HG03342 (cell line): ENCODE results near the gene ALLC.

ENCODE experiments used
- ATAC-seq: cut with Tn5 transposase; IDR thresholded peaks from one replicate; pipeline ENCODE4 v1.9.1; 2021; ENCODE audit warnings: mild to moderate bottlenecking, moderate library complexity; ENCODE audit not compliant: unreplicated experiment

The ALLC gene

GRCh38 chr2:3674066-3674845, 16.3 kb downstream of the ALLC start:
- no peak for ATAC-seq

GRCh38 chr2:3675687-3676086, 17.7 kb downstream of the ALLC start:
- no peak for ATAC-seq

DNA sequence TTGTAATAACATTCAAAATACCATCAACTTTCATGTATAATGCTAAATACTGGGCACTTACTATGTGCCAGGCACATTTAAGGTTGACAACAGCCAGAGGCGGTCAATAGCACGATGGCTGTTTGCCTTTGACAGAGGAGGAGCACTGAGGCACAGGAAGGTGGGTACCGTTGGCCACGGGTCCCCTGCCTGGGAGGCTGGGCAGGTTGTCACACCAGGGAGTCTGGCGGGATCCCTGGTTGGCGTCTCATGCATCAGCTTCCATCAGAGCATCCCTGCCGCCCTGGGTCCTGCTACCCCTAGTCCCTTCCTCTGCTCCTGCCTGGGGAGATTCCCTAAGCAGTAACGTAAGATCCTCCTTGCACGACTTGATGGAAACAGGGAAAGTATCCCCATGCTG, 19.4 kb downstream of the ALLC start:
- ATAC-seq = no peak

- ATAC-seq = no peak
Measured at GRCh38 chr2:3678212-3678611, 20.2 kb downstream of the ALLC start.

DNA sequence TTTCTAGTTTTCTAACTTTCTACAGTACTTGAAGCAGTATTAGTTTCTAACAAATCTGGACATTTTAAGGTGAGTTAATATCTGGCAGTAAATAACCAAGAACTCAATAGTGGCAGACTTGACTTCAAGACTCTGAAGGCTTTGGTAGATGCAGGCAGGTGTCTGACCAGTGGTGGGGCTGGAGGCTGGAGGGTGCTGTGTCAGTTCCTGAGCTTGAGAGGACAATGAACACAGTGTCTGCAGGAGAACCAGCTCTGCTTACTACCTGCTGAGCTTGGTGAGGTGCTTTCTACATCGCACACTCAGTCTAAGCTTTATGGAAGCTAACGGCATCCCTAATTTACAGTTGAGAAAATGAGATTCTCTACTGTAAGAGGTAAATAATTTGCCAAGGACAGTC, 21.2 kb downstream of the ALLC start:
- no peak for ATAC-seq

GRCh38 chr2:3679616-3680393, 21.8 kb downstream of the ALLC start:
- no peak for ATAC-seq

DNA sequence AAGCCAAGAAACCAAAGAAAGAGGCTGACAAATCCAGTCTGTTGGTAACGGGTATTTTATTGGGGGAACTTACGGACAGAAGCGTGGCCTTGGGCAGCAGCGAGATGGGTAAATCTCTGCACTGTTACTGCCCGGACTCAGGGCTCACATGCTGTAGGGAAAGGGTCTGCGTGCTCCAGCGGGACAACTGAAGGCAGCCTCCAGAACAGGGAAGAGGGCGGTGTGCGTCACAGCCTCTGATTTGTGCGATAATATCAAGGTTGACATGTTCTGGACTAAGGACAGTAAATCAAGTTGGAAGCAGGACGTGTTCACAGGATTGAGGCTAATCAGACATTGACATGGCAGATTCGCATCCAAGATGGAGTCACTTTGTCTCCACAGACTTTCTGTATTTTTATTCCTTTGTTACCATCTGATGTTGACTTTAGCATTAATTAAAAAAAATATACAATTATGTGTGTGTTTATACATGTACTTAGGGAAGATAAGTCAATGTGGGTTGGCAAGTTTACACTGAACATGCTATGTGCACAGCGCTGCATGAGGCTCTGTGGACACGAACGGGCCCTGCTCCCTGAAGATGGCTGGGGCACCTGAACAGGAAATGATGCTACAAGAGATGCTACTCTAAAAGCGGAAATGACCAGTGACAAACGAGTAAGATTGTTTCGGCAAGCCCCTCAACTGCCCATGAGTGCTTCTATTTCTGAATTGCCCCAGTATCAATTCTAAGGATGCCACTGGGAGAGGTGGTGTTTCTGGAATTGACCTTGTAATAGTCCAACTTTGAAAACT, 22.7 kb downstream of the ALLC start:
- no peak for ATAC-seq

DNA sequence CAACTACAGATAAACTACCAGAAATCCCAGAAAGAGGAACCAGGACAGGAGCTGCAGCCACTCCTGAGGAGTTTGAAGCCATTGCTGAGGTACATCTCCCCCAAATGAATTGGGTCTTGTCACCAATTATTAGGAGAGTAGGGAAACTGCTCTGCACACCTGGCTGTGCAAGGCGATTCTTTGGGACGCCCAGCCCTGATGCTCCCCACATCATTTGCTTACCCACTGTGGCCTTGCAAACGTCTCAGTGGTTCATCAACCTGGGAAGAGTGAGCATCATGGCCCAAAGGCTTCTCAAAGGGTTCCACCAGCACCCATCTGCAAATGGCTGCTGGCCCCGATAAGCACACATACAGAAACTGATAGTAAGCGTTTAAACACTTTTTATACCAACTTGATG, 23.6 kb downstream of the ALLC start:
- no peak for ATAC-seq

GRCh38 chr2:3682811-3683210, 24.8 kb downstream of the ALLC start:
- ATAC-seq = no peak

DNA sequence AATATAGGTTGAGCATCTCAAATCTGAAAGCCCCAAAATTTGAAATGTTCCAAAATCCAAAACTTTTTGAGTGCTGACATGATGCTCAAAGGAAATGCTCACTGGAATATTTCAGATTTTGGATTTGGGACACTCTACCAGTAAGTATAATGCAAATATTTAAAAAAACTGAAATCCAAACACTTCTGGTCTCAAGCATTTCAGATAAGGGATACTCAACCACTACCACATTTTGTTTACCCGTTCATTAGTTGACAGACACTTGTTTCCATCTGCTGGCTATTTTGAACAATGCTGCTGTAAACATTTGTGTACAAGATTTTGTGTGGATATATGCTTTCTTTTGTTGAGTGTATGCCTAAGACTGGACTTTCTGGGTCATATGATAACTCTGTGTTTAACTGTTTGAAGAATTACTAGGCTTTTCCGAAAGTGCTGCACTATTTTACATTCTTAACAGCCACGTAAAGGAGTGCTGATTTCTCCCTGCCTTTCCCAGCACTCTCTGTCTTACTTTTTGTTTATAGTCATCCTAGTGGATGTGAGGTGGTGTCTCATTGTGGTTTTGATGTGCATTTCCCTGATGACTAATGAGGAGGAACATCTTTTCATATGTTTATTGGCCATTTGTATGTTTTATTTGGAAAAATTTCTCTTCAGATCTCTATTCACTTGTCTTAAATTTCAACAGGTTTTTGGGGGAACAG, 25.9 kb downstream of the ALLC start:
- ATAC-seq = no peak

DNA sequence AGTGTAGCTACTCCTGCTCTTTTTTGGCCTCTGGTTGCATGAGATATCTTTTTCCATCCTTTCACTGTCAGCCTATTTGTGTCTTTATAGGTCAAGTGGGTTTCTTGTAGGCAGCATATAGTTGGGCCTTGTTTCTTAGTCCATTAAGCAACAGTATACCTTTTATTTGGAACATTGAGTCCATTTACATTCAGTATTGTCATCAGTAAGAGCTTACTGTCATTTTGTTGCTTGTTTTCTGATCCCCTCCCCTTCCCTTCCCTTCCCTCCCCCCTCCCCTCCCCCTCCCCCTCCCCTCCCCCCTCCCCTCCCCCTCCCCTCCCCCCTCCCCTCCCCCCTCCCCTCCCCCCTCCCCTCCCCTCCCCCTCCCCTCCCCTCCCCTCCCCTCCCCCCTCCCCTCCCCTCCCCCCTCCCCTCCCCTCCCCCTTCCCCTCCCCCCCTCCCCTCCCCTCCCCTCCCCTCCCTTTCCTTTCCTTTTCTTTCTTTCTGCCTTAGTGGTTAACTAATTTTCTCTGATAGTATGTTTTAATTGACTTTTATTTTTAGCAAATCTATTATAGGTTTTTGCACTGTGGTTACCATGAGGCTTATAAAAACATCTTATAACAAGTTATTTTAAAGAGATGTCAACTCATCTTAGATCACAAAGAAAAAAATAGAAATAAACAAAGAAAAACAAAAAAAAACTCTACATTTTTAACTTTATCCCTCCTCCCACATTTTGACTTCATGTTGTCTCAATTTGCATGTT, 32.2 kb downstream of the ALLC start:
- ATAC-seq = no peak

GRCh38 chr2:3692375-3692774, 34.4 kb downstream of the ALLC start:
- no peak for ATAC-seq

DNA sequence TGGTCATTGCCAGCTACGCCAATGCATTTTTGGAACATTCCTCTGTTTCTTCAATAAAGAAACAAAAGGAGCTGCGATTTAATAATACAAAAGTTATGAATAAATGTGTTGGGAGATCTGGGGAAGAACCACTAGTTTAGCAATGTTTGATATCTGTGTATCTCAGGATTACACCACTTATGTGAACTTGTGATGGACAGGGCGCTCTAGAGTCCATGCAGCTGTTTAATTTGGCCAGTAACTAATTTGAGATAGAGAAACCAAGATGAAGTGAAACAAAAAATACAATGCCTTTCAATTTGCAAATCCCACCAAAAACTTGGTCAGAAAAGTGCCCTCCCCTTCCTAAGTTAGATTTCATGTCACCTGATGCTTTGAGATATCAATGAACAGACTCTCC, 38.5 kb downstream of the ALLC start:
- no peak for ATAC-seq

GRCh38 chr2:3701071-3701470, 43.1 kb downstream of the ALLC start:
- ATAC-seq = no peak

DNA sequence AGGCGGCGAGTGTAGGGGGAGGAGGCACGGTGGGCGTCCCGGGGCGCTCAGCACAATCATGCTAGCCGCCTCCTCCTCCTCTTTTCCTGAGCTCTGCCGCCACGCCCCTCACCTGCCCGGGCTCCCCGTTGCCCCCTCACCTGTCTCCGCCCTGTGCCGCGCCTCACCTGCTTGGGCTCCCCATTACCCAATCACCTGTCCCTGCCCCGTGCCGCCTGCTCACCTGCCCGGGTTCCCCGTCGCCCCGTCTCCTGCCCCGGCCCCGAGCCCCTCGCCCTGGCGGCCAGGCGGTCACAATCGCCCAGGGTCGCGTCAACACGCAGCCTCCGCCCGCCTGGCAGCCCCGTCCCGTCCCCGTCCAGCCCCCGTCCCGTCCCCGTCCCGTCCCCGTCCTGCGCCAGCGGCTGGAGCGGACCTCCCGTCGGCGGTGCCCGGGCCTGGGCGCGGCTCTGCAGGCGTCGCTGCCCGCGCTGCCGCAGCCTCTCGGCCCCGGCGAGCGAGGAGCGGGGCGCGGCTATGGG, 45.3 kb downstream of the ALLC start, which contains the start of gene DCDC2C:
TSS of gene DCDC2C (plus strand) at position 340 of the 521 bp plus-strand sequence. CDS start at position 517, 177 bp downstream.
- ATAC-seq = no peak

- no peak for ATAC-seq
Measured at GRCh38 chr2:3703757-3704355, 45.9 kb downstream of the ALLC start.

- no peak for ATAC-seq
Measured at GRCh38 chr2:3704692-3705091, 46.7 kb downstream of the ALLC start.

DNA sequence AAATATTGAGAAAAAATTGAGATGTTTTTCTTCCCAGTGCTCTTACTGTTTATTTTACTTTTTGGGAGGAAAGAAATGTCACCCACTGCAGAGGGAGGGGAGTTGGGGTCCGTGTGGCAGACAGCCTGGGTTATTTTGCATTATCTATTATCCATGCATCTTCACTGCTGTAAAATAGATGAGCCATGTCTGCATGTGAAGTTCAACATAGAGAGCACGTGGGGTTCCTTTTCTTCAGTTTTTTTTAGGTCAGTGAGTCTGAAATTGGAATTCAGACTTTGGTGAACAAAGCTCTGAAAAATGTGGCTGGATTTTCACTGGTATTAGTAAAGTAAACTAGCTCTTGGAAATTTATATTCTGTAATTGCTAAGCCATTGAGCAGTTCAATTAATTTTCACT, 47.8 kb downstream of the ALLC start:
- no peak for ATAC-seq

DNA sequence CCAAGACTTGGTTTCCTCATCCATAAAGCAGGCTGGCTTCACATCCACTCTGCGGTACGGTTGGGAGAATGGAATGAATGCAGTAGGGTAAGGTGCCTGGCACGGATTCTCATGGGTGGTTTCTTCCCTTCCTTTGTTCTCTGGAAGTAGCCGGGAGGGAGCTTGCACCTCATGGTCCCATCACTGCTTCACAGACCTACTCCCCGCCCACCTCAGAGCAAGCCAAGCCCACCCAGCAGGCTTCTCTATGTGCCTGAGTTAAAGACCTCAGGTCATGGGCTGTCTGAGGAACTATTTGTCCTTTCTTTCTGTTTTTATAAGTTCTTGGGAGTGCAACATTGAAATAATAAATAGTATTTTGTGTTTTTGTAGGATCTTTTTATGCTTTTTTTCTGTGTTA, 48.9 kb downstream of the ALLC start:
- no peak for ATAC-seq
